GM21360 (cell line): ENCODE data around the gene CCDC34.
A peak's percentile ranks its signal among the peaks of the same experiment; 100 is the strongest.
"Not testable (repeated sequence)": the region's sequence is repeated elsewhere in the genome, so short reads cannot be mapped to it uniquely, and the experiment has no call there.

Source experiments
- ATAC-seq: cut with Tn5 transposase; IDR thresholded peaks from one replicate; pipeline ENCODE4 v1.9.1; 2021; ENCODE audit warnings: mild to moderate bottlenecking, moderate library complexity; ENCODE audit not compliant: unreplicated experiment

Gene CCDC34

DNA sequence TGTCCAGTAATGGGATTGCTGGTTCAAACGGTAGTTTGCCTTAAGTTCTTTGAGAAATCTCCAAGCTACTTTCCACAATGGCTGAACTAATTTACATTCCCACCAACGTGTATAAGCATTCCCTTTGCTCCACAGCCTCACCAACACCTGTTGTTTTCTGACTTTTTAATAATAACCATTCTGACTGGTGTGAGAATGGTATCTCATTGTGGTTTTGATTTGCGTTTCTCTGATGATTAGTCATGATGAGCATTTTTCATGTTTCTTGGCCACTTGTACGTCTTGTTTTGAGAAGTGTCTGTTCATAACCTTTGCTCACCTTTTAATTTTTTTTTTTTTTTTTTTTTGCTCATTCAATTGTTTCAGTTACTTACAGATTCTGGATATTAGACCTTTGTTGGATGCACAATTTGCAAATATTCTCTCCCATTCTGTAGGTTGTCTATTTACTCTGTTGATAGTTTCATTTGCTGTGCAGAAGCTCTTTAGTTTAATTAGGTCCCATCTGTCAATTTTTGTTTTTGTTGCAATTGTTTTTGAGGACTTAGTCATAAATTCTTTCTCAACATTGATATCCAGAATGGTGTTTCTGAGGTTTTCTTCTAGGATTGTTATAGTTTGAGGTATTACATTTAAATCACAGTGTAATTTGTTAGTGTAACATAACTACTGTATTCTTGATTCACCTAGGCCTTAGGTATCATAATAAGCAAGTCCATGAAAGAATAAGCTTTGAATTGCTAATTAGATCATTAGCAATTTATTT, 33.0 kb downstream of the CCDC34 start:
- no peak for ATAC-seq

DNA sequence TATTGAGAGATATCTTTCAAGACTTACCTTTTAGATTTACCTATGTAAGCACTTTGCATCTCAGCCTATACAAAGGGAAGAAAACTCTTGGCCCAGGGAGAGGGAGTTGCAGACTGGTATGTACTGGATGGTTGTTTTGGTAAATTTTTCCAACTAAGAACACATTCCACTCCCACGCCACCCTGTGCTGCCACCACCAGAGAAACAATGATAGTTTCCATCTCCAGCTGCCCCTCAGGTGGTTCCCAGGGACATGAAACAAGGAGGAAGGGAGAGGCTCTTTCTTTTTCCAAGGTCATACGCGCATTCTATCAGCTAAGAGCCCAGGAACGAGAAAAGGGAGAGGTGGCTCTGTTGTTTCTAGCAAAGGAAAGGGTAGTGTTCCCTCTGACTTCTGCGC, 34.4 kb downstream of the CCDC34 start:
- no peak for ATAC-seq

DNA sequence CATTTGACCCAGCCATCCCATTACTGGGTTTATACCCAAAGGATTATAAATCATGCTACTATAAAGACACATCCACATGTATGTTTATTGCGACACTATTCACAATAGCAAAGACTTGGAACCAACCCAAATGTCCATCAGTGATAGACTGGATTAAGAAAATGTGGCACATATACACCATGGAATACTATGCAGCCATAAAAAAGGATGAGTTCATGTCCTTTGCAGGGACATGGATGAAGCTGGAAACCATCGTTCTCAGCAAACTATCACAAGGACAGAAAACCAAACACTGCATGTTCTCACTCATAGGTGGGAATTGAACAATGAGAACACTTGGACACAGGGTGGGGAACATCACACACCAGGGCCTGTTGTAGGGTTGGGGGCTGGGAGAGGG, 36.0 kb downstream of the CCDC34 start:
- ATAC-seq: not testable (repeated sequence)

DNA sequence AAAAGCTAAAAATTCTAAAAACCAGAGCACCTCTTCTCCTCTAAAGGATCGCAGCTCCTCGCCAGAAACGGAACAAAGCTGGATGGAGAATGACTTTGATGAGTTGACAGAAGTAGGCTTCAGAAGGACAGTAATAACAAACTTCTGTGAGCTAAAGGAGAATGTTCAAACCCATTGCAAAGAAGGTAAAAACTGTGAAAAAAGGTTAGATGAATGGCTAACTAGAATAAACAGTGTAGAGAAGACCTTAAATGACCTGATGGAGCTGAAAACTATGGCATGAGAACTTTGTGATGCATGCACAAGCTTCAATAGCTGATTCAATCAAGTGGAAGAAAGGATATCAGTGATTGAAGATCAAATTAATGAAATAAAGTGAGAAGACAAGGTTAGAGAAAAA, 40.8 kb downstream of the CCDC34 start:
- not testable (repeated sequence) for ATAC-seq

DNA sequence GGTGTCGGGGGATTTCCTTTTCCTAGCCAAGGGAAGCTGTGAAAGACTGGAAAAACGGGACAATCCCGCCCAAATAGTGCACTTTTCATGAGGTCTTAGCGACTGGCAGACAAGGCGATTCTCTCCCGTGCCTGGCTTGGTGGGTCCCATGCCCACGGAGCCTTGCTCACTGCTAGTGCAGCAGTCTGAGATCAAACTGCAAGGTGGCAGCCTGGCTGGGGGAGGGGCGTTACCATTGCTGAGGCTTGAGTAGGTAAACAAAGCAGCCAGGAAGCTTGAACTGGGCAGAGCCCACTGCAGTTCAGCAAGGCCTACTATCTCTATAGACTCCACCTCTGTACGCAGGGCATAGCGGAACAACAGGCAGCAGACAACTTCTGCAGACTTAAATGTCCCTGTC, 41.7 kb downstream of the CCDC34 start:
- not testable (repeated sequence) for ATAC-seq

DNA sequence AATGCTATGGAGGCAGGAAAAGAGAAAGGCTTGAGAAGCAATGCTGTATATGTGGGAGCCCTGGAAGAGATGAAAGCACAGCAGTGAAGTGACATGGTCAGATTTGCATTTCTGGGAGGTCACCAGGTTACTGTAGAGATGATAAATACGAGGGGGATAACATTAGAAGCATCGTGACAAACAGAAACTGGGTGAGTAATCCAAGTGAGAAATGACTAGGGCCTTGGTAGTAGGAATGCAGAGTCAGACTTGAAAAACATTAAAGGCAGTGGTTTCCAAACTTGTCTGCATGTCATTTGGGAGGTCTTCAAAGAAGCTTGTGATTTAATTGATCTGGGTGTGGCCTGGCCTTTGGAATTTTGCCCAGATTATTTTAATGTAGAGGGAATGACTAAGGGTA, 43.9 kb downstream of the CCDC34 start:
- peak; percentile 99 for ATAC-seq

DNA sequence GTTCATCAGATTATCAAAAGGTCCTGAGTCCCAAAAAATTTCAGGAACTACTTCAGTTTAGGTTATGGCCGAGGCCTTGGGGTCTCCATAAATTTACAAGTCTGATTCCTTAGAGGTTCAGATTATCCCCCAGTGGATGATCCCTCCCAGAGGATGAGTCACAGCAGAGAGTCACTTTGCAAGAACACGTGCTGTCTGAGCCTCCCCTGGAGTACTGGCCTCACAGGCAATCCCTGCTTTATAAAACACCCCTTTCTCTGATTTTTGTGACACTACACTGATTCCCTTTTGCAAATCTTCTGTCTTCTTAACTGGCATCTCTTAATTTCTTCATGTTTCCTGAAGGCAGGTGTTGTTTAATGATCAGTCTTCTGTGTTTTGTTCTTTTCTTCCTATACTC, 45.3 kb downstream of the CCDC34 start:
- no peak for ATAC-seq

DNA sequence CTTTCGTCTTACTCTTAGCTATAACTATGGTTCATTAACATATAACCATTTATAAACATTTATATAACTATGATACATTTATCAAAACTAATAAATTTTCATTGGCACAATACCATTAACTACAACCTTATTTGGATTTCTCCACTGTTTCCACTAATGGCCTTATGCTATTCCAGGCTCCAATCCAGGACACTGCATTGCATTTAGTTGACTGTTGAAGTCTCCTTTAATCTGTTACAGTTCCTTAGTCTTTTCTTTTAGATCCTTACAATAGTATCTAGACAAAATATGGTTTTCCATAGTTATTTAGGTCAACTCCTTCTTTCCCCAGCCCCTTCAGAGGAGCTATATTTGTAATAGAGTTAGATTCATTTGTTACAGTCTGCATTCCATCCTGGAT, 47.2 kb downstream of the CCDC34 start:
- ATAC-seq: no peak

DNA sequence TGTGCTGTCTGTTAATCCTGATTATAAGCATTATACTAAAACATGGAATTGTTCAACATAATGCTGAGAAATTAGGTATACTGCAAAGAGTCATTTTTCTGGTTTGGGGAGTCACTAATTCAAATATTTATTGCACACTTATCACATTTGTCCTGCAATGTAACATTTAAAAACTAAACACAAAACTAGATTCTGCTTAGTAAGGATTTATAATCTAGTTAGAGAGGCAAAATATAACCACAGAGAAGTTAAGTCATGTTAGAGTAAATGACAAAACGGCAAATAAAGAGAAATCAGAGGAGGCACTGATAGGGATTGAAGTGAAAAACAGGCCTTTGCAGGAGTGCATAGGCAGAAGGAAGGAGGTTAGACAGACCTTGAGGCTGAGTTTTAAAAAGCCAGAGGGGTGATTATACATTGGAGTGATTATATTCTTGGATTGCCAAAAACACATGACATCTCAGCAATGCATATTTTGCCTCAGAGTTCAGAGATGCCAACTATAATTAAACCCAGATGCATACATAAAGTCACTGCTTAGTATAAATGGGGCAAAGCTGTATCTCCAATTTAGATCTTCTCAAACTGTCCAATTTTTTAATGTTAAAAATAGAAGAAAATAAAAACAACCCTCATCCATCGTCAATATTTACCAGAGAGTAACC, 49.7 kb downstream of the CCDC34 start:
- ATAC-seq: no peak

DNA sequence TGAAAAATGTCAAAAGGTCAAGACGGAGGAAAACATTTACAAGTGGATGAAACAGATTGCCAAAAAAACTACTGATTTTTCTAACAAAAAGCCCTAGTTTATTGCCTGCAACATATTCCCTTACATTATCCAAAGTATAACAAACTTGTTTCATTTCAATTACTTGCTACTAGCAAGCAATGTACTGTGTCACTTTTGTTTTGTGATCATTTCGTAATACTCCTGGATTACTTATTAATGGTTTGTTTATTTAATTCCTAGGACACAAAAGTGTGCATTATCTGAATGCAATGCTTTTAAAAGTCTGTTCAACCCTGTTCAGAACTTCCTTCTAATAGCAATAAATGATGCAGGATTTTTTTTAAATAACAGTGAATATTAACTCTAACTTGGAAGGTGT, 50.9 kb downstream of the CCDC34 start:
- no peak for ATAC-seq

DNA sequence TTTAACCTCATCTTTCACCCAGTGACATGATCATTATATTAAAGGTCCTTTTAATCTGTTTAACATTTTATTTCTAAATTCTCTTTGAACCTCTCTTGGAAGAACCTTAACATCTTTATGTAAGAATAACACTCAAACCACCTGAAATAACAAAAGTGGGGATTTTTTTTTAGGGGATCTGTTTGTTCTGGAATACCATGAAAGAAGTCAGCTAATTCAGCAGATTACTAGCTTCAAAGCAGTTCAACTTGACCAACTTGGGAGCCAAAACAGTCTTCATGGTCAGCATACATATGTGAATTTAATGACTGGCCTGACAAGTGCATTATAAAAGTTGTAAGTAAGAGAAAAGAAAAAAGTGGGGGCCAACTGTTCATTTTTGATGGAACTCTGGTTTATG, 52.3 kb downstream of the CCDC34 start:
- no peak for ATAC-seq

DNA sequence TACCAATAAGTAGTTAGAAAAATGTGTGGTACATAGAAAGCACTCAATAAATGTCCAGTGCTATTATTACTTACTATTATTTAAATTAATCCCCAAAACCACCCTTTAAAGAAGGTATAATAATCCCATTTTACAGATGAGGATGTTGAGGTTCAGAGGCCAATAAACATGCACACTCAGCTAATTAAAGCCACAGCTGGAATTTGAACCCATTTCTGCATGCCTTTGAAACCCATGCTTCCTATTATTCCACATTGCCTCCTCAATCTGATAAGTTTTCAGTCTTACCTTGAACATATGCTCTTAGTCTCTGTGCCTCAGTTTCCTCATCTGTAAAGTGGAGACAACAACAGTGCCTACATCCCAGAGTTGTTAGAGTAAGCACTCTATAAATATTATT, 52.8 kb downstream of the CCDC34 start:
- ATAC-seq: no peak

DNA sequence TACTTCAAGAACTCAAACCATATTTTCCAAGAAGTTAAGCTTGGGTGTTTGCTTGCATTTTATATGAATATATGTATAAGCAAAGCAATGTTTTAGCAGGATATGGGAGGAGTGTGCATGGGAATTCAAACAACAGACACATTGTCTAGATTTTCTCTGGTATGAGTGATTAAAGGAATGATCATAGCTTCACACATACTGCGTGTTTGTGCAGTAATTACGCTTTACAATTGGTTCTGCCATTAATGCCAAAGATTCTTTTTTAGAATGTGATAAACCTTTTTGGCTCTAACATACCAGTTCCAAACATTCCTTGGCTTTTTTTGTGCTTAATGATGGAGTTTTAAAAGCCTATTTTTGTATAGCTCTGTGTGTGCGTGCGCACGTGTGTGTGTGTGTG, 54.0 kb downstream of the CCDC34 start:
- no peak for ATAC-seq

DNA sequence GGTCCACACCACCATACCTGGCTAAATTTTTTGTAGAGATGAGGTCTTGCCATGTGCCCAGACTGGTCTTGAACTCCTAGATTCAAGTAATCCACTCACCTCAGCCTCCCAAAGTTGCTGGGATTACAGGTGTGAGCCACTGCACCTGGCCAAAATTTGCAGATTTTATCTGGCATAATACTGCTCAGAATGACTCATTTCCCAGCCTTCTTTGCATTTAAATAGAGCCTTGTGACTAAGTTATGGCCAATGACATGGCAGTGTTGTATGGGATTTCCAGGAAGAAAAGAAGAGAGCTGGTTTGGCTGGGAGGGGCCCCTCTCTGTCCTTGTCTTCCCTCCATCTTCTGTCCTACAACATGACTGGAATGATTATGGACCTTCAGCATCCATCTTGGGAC, 55.8 kb downstream of the CCDC34 start:
- no peak for ATAC-seq

DNA sequence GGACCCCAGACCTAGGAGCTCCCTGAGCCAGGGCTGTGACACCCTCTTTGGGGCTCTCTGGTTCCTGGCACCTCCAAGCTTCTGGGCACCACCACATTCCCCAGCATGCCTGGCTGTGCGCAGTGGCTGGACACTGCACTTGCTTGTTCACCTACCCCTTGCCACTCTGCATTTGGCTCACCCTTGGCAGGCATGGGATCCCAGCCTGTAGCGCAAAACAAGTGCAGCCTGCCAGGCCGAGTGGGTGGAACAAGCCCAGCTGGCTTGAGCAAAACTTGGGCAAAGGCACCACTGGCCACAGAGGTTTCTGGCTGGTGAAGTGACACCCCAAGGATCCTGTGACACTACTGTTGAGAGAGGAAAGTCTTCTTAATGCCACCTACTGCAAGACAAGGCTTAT, 57.3 kb downstream of the CCDC34 start:
- no peak for ATAC-seq

DNA sequence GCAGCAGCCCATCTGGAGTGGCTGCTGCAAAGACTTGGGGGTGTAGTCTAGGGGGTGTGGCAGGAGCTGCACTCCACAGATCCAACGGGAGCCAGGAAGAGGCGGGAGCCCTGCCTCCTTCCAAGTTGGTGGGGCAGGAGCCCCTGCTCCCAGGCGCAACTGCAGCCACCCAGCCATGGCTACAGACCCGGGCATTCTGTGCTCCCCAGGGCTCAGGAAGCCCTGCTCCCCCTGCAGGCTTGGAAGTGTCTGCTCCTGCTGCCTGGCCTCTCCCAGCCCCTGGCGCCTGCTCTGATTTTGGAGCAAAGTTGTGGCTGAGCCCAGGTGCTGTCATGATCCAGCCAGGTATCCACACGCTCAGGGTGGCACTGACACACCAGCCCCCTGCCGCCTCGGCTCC, 58.5 kb downstream of the CCDC34 start:
- no peak for ATAC-seq

DNA sequence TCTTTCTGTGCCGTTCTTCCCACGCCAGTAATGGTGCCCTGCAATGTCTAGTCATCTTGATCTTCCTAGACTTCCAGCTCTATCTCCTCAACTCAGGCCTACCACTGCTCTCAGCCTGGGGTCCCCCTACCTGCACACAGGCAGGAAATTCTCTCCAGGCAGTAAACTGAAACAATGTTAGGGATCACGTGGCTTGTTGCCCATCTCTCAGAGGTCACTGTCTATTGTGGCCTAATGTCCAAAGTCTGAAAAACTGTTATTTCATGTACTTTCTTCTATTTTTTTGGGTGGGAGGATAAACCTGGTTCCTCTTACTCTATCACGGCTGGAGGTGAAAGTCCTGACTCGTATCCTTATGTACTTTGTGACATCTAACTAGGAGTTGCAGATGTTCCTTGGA, 59.1 kb downstream of the CCDC34 start:
- ATAC-seq: no peak

DNA sequence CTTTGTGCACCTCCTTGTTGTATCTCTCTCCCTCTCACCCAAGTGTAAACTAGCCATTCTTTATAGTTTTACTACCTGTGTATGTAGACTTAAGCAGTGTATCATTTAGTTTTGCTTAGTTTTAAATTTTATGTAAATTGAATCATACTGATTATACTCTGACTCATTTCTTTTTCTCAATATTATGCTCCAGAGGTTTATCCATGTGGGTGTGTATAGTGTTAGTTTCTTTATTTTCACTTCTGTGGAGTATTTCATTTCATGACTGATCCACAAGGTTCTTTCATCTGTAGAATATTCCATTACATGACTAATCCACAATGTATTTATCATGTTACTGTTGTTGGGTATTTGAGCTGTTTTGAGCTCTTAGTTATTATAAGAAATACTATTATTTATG, 62.0 kb downstream of the CCDC34 start:
- ATAC-seq: no peak

DNA sequence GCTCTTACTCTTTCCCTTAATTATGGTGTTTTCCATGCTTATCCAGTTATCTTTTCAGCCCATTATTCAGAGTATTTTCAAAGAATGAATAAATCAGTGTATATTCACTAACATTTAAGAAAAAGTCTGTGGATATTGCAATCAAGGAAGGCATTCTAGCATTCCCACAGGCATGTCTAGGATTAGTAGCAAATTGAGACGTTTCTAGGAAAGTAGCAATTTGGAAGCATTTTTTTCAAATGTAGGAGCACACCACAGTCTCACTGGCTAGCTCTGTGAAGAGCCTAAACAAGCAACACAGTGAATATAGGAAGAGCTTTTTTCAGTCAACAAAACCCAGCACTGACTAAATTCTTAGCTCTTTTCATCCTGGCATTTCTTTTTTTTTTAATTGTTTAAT, 65.4 kb downstream of the CCDC34 start:
- ATAC-seq: no peak

DNA sequence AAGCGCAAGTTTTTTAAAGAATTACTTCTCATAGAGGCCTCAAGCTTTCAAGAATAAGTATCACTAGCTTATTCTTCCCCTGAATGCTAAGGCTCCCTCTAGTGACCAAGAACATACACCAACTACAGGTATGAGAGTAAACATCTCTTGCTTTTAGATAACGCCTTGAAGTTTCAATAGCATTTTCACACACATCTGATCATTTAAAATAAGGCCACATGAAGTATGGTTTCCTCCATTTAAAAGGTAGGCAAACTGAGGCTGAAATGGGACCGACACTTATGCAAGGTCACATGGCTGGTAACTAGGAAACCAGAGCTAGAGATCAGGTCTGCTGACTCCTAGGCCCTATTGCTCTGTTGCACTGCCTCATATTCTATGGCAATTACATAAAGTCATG, 66.5 kb downstream of the CCDC34 start:
- no peak for ATAC-seq

DNA sequence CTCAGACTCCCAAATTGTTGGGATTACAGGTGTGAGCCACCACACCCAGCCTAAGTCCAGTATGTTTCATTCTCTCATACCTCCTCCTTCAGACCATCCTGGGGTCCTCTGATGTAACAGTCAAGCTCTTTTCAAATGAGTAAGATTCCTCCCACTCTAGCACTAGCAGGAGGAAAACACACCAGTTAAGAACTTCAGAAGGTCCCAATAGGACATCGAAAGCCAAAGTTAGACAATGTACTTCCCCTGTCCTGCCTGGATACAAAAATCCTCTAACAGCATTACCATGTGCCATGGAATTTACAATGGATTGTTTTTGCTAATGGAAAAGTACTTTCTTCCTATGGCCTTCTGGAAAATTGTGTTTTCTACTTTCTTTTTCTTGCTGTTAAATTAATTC, 67.1 kb downstream of the CCDC34 start:
- no peak for ATAC-seq

DNA sequence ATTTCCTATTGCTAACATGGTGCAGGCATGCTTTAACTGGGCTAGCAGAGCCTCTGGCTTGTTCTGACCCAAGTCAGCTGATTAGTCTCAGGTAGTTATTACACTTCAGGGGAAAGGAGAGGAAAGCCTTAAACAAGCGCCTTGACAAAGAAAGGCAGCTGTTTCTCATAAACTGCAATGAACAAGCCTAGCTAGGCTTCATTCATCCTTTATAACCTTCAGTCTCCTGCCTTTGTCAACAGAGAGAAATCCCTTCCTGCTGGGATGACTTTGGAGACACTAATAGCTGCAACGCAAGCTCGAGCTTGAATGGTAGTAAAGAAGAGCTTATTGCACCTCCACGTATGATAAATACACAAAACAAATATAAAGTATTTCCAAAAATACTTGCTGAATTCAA, 68.4 kb downstream of the CCDC34 start:
- no peak for ATAC-seq
